Measurements from ENCODE around the gene ADAMTSL1. TPM values are rescaled to one million over a fixed set of nuclear protein-coding genes. Genes with fewer than 3 reads are reported as not detected.
A peak's percentile ranks its signal among the peaks of the same experiment; 100 is the strongest.

The ADAMTSL1 gene
- total RNA-seq, 2 donors from 2014 or later, result 2.5 to 3.8 TPM

GRCh38 chr9:18585996-18586395, 112.0 kb downstream of the ADAMTSL1 start:
- ATAC-seq (no peak), DNase-seq (no peak)
- intact Hi-C loops (cut with DNase I), result no loop called here

- intact Hi-C loops (cut with DNase I), result no loop called here
- DNase-seq (no peak), ATAC-seq (no peak)
Observed at GRCh38 chr9:18588002-18588401, 114.0 kb downstream of the ADAMTSL1 start.

GRCh38 chr9:18591261-18591660, 117.3 kb downstream of the ADAMTSL1 start:
- DNase-seq (no peak), ATAC-seq (no peak)
- intact Hi-C loops (cut with DNase I), result no loop called here

GRCh38 chr9:18594837-18595236, 120.9 kb downstream of the ADAMTSL1 start:
- intact Hi-C loops (cut with DNase I), result no loop called here
- no peak for ATAC-seq

GRCh38 chr9:18595597-18595996, 121.6 kb downstream of the ADAMTSL1 start:
- ATAC-seq, result peak in 1 of 2 donors; percentile 86
- DNase-seq, result no peak
- intact Hi-C loops (cut with DNase I), result no loop called here

More at GRCh38 chr9:18594837-18595236, 120.9 kb downstream of the ADAMTSL1 start:
- DNase-seq, result no peak

- no peak for DNase-seq
- ATAC-seq, result no peak
- intact Hi-C loops (cut with DNase I), result no loop called here
Observed at GRCh38 chr9:18596920-18597319, 123.0 kb downstream of the ADAMTSL1 start.

- DNase-seq (no peak), ATAC-seq (no peak)
- intact Hi-C loops (cut with DNase I), result no loop called here
Observed at GRCh38 chr9:18598969-18599368, 125.0 kb downstream of the ADAMTSL1 start.

- ATAC-seq (no peak), DNase-seq (no peak)
- intact Hi-C loops (cut with DNase I), result no loop called here
Observed at GRCh38 chr9:18601026-18601425, 127.1 kb downstream of the ADAMTSL1 start.

- ATAC-seq, result no peak
- no peak for DNase-seq
- intact Hi-C loops (cut with DNase I), result no loop called here
Observed at GRCh38 chr9:18601956-18602355, 128.0 kb downstream of the ADAMTSL1 start.

- DNase-seq, result no peak
- intact Hi-C loops (cut with DNase I), result no loop called here
- ATAC-seq, result no peak
Observed at GRCh38 chr9:18604767-18605730, 131.1 kb downstream of the ADAMTSL1 start.

- intact Hi-C loops (cut with DNase I), result no loop called here
- peak; percentile 47 for DNase-seq
Observed at GRCh38 chr9:18605766-18606180, 131.8 kb downstream of the ADAMTSL1 start.

GRCh38 chr9:18606281-18606680, 132.3 kb downstream of the ADAMTSL1 start:
- DNase-seq, result no peak
- no peak for ATAC-seq
- intact Hi-C loops (cut with DNase I), result no loop called here

More at GRCh38 chr9:18605766-18606180, 131.8 kb downstream of the ADAMTSL1 start:
- ATAC-seq, result peak; percentile 88 to 89

GRCh38 chr9:18606846-18607245, 132.9 kb downstream of the ADAMTSL1 start:
- intact Hi-C loops (cut with DNase I), result no loop called here
- DNase-seq, result no peak
- ATAC-seq, result no peak

- no peak for DNase-seq
- ATAC-seq, result no peak
- intact Hi-C loops (cut with DNase I), result no loop called here
Observed at GRCh38 chr9:18608371-18608770, 134.4 kb downstream of the ADAMTSL1 start.

GRCh38 chr9:18610956-18611355, 137.0 kb downstream of the ADAMTSL1 start:
- peak in 1 of 2 donors; percentile 50 for ATAC-seq
- intact Hi-C loops (cut with DNase I), result no loop called here
- DNase-seq, result no peak

GRCh38 chr9:18611971-18612370, 138.0 kb downstream of the ADAMTSL1 start:
- ATAC-seq (peak in 1 of 2 donors; percentile 75), DNase-seq (no peak)

GRCh38 chr9:18614116-18614515, 140.2 kb downstream of the ADAMTSL1 start:
- DNase-seq (no peak), ATAC-seq (no peak)
- intact Hi-C loops (cut with DNase I), result no loop called here

More at GRCh38 chr9:18611971-18612370, 138.0 kb downstream of the ADAMTSL1 start:
- intact Hi-C loops (cut with DNase I), result no loop called here

GRCh38 chr9:18614651-18615050, 140.7 kb downstream of the ADAMTSL1 start:
- intact Hi-C loops (cut with DNase I), result no loop called here
- ATAC-seq (no peak), DNase-seq (no peak)

GRCh38 chr9:18616976-18617375, 143.0 kb downstream of the ADAMTSL1 start:
- no peak for ATAC-seq
- intact Hi-C loops (cut with DNase I), result no loop called here

GRCh38 chr9:18617759-18618158, 143.8 kb downstream of the ADAMTSL1 start:
- intact Hi-C loops (cut with DNase I), result no loop called here
- DNase-seq (no peak), ATAC-seq (no peak)

More at GRCh38 chr9:18616976-18617375, 143.0 kb downstream of the ADAMTSL1 start:
- no peak for DNase-seq

- intact Hi-C loops (cut with DNase I), result no loop called here
- ATAC-seq, result no peak
Observed at GRCh38 chr9:18618862-18619261, 144.9 kb downstream of the ADAMTSL1 start.

More at GRCh38 chr9:18618862-18619261, 144.9 kb downstream of the ADAMTSL1 start:
- no peak for DNase-seq
